OCI-M2 (cell line): Measurements from ENCODE around the gene SPTLC1.

ENCODE experiments used
- DNase-seq: peaks from one replicate; lab custom pipeline; 2025; ENCODE audit not compliant: unreplicated experiment; lab: John Stamatoyannopoulos, UW

Gene SPTLC1

GRCh38 chr9:92098638-92099037 is 16.6 kb downstream of the SPTLC1 start:
- no peak for DNase-seq

DNA sequence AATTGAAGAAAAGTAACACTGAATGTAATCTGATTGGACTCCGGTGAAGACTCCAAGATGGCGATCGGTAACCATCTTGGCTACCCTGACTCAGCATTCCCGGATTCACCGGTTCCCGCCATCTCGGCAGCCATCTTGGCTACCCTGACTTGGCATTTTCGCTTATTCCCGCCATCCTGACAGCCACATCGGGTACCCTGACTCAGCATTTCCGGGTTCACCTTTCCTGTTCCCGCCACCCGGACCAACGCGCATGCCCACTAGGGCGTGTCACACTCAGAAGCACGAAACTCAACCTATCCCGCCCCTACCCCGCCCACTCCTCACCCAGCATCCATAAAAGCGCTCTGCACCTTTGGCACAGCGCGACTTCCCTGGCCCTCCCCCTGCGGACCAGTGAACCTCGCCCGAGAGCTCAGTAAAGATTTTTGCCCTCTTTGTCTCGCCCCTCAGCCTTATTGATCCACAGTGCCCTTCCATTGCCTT is 17.2 kb downstream of the SPTLC1 start:
- DNase-seq: no peak

DNA sequence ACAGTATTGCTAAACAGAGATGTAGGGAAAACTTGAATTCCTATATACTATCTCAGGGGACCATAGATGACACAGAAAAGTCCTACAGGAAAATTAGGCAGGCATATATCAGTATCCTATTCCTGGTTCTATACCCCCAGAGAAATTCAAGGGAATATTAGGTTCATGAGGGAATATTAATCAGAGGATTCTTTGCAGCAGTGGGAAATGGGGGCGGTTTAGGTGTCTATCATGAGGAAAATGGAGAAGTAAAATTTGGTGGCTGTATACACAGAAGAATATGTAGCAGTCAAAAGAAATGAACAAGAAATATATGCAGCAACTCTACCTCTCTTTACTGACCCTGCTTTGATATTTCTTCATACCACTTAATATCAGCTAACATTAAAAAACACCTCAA is 20.0 kb downstream of the SPTLC1 start:
- no peak for DNase-seq

GRCh38 chr9:92094655-92095054 is 20.6 kb downstream of the SPTLC1 start:
- DNase-seq: no peak

DNA sequence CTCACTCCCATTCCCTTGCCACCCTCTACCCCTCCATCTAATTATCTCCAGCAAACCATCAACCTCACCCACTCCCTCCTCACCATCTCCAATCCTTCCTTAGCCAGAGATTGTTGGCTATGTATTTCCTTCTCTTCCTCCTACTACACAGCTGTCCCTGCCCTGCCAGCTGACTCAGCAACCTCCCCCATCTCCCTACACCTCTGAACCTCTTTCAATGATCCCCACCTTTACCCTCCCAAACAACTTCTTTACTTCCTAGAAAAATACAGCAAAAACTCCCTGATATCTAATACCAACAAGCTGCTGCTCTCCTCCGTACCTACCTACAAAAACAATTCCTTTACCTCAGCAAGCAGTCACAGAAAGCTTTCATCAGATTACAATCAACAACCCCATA is 37.3 kb downstream of the SPTLC1 start:
- no peak for DNase-seq

DNA sequence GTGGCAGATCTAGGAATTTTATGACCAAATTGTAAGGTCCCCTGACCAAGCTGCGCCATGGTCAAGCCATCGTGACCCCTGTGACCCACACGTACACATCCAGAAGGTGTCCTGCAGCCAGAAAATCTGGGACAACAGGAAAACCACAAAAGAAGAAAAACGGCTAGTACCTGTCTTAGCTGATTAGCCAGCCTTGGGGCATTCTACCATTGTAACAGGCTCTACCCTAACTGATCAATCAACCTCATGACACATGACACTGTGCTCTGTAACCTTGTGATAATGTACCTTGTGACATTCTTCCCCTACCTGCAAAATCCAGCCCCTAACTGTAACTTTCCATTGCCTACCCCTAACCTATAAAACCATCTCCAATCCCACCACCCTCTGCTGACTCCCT is 43.6 kb downstream of the SPTLC1 start:
- DNase-seq: no peak

GRCh38 chr9:92066168-92066567 is 49.0 kb downstream of the SPTLC1 start:
- DNase-seq: no peak

DNA sequence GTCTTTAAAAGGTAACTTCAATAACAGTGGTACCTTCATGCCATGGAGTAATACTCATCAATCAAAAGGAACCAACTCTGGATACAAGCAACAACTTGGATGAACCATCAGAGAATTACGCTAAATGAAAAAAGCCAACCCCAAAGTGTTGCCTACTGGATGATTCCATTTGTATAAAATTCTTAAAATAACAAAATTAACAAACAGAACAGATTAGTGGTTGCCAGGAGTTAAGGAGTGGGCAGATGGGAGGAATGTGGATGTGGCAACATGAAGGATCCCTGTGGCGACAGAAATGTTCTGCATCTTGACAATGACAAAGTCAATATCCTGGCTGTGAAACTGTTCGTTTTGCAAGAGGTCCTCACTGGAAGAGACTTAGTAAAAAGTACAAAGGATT is 50.5 kb downstream of the SPTLC1 start:
- DNase-seq: no peak

DNA sequence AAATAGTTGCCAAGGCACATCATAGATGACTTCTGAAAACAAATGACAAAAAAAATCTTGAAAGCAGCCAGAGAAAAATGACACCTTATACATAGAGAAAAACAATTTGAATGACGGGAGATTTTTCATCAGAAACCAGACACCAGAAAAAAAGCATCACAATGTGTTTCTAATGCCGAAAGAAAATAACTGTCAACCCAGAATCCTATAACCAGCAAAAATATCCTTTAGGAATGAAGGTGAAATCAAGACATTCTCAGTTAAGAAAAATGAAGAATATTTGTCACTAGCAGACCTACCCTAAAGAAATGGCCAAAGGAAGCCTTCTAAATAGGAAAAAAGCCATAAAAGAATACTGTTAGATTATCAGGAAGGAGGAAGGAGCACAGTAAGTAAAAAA is 54.0 kb downstream of the SPTLC1 start:
- DNase-seq: no peak

- DNase-seq: no peak
These were observed 55.6 kb downstream of the SPTLC1 start for GRCh38 chr9:92059661-92060060.

DNA sequence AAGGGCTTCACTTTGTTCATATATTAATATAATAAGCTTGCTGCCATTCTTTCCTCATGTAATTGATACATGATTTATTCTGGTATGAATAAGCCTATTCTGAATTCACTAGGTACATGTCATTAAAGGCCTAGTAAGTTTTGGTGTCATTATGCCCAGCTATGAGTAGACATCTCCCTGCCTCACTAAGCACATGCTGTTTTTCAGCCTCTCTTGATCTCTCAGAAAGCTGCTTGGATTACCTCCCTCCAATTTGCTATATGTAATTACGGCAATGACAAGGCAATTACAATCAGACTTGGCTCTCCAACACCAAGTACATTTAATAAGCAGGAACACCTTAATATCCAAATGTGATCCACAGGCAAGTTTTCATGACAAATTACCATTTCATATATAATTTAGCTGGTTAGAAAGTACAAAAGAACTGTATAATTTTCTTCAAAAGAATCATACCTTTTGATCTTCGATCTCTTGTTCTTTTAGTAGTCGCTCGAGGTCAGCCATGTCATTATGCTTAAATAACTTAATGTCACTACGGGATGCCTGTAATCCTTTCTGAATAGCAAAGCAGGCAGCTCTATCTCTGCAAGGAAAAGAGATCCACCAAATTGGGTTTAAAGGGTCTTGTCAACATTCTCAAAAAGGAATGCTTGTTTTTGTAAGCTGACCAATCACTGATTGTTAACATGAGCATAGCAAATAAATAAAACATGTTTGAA is 56.3 kb downstream of the SPTLC1 start:
- no peak for DNase-seq

GRCh38 chr9:92058026-92058425 is 57.2 kb downstream of the SPTLC1 start:
- no peak for DNase-seq

DNA sequence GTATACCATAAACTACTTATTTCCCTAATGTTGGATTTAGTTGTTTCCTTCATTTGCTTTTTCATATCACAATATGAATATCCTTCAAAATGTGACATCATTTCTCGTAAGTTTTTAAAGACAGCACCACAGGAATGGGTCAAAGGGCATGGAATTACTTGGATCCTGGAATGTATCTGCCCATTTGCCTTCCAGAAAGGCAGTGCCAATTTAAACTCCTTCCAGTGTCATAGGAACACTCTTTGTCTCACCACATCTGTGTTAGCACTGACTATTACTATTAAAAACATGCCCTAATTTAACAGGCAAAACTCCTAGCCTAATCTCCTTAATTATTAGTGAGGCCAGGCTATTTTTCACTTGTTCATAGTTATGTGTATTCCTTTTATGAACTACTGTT is 58.0 kb downstream of the SPTLC1 start:
- no peak for DNase-seq

- DNase-seq: no peak
These were observed 59.6 kb downstream of the SPTLC1 start for GRCh38 chr9:92055624-92056023.

DNA sequence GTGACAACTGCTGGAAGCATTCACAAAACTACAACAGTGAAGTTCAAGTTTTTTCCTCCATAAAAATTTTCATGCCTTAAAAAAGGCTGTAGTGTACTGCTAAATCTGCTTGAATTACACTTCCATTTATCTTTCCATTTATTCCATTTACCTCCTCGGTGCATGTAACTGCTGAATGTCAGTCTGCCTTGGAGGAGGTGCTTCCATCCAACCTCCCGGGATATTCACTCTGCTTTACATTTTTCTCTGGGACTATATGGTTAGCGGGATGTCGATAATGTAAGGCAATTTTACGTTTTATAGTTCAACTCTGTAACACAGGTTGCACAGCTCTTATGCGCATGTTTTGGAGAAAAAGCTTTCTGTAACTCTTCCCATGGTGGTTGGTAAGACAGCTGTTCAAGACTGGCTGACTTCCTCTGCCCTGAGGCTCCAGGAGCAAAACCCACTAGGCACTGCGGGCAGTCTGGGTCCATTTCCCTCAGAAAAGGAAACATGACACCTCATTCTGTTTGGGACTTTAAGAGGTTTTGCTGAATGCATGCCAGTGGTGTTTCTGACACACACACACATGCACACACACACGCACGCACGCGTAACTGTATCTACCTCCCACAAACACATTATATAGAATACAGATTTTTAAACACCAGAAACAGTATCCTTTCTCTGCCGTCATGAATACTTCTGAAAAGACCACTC is 66.1 kb downstream of the SPTLC1 start:
- DNase-seq: no peak

DNA sequence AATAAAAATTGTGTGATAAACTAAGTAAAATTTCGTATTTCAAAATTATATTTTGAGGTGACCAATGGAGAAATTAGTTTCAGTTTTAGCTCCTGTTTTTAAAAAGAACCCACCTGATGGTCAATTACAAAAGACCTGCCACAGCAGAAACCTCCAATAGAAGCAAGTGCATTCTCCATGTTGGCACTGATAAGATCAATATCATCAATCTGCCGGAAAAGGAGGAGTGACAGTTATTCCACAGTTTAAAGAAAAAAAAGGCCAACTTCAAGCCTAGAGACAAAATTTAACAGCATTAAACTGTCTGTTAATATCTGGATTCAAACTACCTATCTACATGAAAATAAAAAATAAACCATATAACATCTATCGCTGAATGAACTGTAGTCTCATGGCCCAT is 67.7 kb downstream of the SPTLC1 start:
- no peak for DNase-seq

GRCh38 chr9:92046676-92047075 is 68.5 kb downstream of the SPTLC1 start:
- no peak for DNase-seq

GRCh38 chr9:92044936-92045335 is 70.3 kb downstream of the SPTLC1 start:
- peak; percentile 5 for DNase-seq

DNA sequence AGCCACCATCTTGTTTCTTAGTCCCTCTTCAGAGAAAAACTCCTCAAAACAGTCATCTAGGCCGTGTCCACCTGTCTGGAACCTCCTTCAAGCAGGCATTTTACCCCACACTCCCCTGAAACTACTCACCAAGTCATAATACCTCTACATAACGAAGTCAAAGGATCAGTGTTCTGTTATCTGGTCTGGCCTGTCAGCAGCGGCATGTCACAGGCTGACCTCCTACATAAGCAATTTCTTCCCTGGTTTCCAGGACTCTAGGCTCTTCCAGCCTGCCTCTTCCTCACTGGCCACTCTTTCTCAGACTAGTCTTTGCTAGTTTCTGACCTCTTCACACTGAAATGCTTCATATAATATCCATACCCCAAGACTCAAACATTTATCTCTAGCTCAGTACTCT is 72.2 kb downstream of the SPTLC1 start:
- DNase-seq: no peak

DNA sequence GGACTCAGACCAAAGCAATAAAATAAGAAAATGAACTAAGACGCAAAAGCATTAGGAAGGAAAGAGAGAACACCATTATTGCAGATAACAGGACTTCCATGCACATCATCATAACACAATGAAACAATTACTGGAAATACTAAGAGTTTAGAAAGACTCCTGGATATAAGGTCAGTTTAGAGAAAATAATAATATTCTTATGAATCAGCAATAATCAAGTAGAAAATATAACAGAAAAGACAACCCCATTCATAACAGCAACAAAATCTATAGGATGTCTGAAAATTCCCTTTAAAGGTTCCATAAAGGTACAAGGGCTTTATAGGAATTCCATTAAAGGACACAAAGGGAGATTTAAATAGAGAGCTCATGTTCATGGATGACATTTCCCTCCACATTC is 73.0 kb downstream of the SPTLC1 start:
- no peak for DNase-seq

DNA sequence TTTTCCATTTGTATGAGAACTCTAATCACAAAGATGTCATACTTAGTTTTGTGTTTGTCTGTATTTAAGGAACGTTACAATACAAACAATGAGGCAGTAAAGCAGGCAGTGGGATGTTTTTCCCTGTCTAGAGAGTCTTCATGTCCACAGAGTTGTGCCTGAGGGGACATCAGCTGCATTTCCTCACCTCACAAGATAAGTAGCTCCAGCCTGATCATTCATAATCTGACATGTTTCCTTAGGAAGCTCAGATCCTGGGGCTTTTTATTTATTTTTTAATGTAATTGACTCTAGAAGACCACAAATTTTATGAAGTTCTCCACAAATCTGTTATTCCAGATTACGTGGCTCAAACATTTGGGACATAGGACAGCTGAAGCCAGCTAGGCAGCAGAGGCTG is 78.5 kb downstream of the SPTLC1 start:
- no peak for DNase-seq

- no peak for DNase-seq
These were observed 78.8 kb downstream of the SPTLC1 start for GRCh38 chr9:92036411-92036746.
